Trophoblast cell (in vitro differentiated cells and primary cell): ENCODE results near the gene NAAA.

Experiments used
- DNase-seq, 2 donors: peaks; one replicate each; pipeline ENCODE4 v3.0.0-alpha.2; 2016
- H2AFZ ChIP-seq: 2 replicates; pipeline ENCODE4 v1.6.1; 2013; ENCODE audit warnings: low read length, moderate library complexity, mild to moderate bottlenecking; ENCODE audit not compliant: insufficient read depth, poor library complexity
- H2AK5ac ChIP-seq: 2 replicates; pipeline ENCODE4 v1.6.1; 2013; ENCODE audit warnings: mild to moderate bottlenecking, low read length
- H2BK120ac ChIP-seq: 2 replicates; pipeline ENCODE4 v1.6.1; 2013; ENCODE audit warnings: low read length, mild to moderate bottlenecking, moderate library complexity; ENCODE audit not compliant: insufficient read depth, poor library complexity
- H2BK12ac ChIP-seq: 2 replicates; pipeline ENCODE4 v1.6.1; 2013; ENCODE audit warnings: mild to moderate bottlenecking, low read length, moderate library complexity
- H2BK5ac ChIP-seq: 2 replicates; pipeline ENCODE4 v1.6.1; 2013; ENCODE audit warnings: low read length, low read depth, moderate library complexity, mild to moderate bottlenecking; ENCODE audit not compliant: poor library complexity
- H3K14ac ChIP-seq: 2 replicates; pipeline ENCODE4 v1.6.1; 2013; ENCODE audit warnings: mild to moderate bottlenecking, low read length
- H3K18ac ChIP-seq: 2 replicates; pipeline ENCODE4 v1.6.1; 2013; ENCODE audit warnings: mild to moderate bottlenecking, low read length
- H3K23ac ChIP-seq: 2 replicates; pipeline ENCODE4 v1.6.1; 2013; ENCODE audit warnings: low read length
- H3K27ac ChIP-seq: 2 replicates; pipeline ENCODE4 v1.5.1; 2013; ENCODE audit warnings: low read depth, mild to moderate bottlenecking, inconsistent platforms, low read length, moderate library complexity
- H3K27me3 ChIP-seq: 2 replicates; pipeline ENCODE4 v1.6.1; 2013; ENCODE audit warnings: inconsistent platforms, mild to moderate bottlenecking, low read length, moderate library complexity; ENCODE audit not compliant: insufficient read depth
- H3K36me3 ChIP-seq, 2 experiments: 1 replicate in 1 of 2; 2 replicates in 1 of 2; pipeline ENCODE4 v1.6.1; 2013; ENCODE audit warnings: low read length in 2 of 2, mild to moderate bottlenecking in 2 of 2, moderate library complexity in 1 of 2; ENCODE audit not compliant: insufficient read depth in 2 of 2, control insufficient read depth in 1 of 2
- H3K4ac ChIP-seq: 2 replicates; pipeline ENCODE4 v1.6.1; 2013; ENCODE audit warnings: low read depth, mild to moderate bottlenecking, low read length, moderate library complexity
- H3K4me1 ChIP-seq, 2 experiments: 1 replicate in 1 of 2; 2 replicates in 1 of 2; pipeline ENCODE4 v1.6.1; 2013; ENCODE audit warnings: low read length in 2 of 2, mild to moderate bottlenecking in 2 of 2, moderate library complexity in 1 of 2; ENCODE audit not compliant: insufficient read depth in 2 of 2, control insufficient read depth in 1 of 2
- H3K4me2 ChIP-seq: 2 replicates; pipeline ENCODE4 v1.6.1; 2013; ENCODE audit warnings: inconsistent platforms, mild to moderate bottlenecking, low read length, moderate library complexity
- H3K4me3 ChIP-seq: 2 replicates; pipeline ENCODE4 v1.5.1; 2013; ENCODE audit warnings: mild to moderate bottlenecking, low read depth, low read length, inconsistent platforms
- H3K79me1 ChIP-seq: one replicate; pipeline ENCODE4 v1.6.1; 2013; ENCODE audit warnings: low read length
- H3K79me2 ChIP-seq: 2 replicates; pipeline ENCODE4 v1.6.1; 2013; ENCODE audit warnings: low read length, mild to moderate bottlenecking; ENCODE audit not compliant: control insufficient read depth, insufficient read depth, poor library complexity
- H3K9ac ChIP-seq: 2 replicates; pipeline ENCODE4 v1.6.1; 2013; ENCODE audit warnings: mild to moderate bottlenecking, low read length
- H3K9me3 ChIP-seq: 2 replicates; pipeline ENCODE4 v1.6.1; 2013; ENCODE audit warnings: low read depth, mild to moderate bottlenecking, control low read depth, inconsistent platforms, low read length; ENCODE audit not compliant: insufficient read depth
- H4K12ac ChIP-seq: 2 replicates; pipeline ENCODE4 v1.6.1; 2013; ENCODE audit warnings: low read depth, mild to moderate bottlenecking, low read length, moderate library complexity
- H4K8ac ChIP-seq: 2 replicates; pipeline ENCODE4 v1.6.1; 2013; ENCODE audit warnings: low read depth, mild to moderate bottlenecking, low read length, moderate library complexity
- H4K91ac ChIP-seq: one replicate; pipeline ENCODE4 v1.6.1; 2013; ENCODE audit warnings: low read depth, mild to moderate bottlenecking, low read length, moderate library complexity
- WGBS: extraction: QIAGEN DNeasy Blood & Tissue Kit; methylation state at CpG from one replicate; pipeline ENCODE4 v1.1.7; 2013; ENCODE audit warnings: missing lambda C conversion rate; ENCODE audit not compliant: insufficient read length, insufficient coverage; ENCODE audit errors: extremely low coverage; 5-methylcytosine and 5-hydroxymethylcytosine counted together

NAAA gene

GRCh38 chr4:75921910-75922309 is 18.9 kb downstream of the NAAA start:
- Histone ChIP-seq H4K12ac (no peak overlapping the region), H3K36me3 (peaks cover 1 to 6% of the 10 kb centered on the region in 2 experiments), H4K8ac (no peak overlapping the region), H3K79me1 (no peaks in the 10 kb centered on the region), H3K23ac (no peak overlapping the region), H3K9me3 (peaks cover 3% of the 10 kb centered on the region), H3K4me3 (no peak overlapping the region), H3K18ac (no peak overlapping the region), H2BK5ac (no peak overlapping the region), H4K91ac (no peak overlapping the region), H3K14ac (no peak overlapping the region), H3K79me2 (no peaks in the 10 kb centered on the region), H3K4me1 (peaks cover 0 to 4% of the 10 kb centered on the region in 2 experiments), H2AFZ (no peak overlapping the region), H3K27me3 (no peaks in the 10 kb centered on the region), H3K4me2 (no peak overlapping the region), H2BK12ac (no peak overlapping the region), H3K27ac (no peak overlapping the region), H3K4ac (no peak overlapping the region), H3K9ac (no peak overlapping the region), H2AK5ac (no peak overlapping the region), H2BK120ac (peak overlapping the region; percentile 9)
- no peak for DNase-seq
- WGBS: no CpG with 5 or more reads among the region's 2 CpGs

- H2BK5ac ChIP-seq: no peak overlapping the region
- no CpG with 5 or more reads among the region's 4 CpGs for WGBS
- no peak overlapping the region for H3K4me2 ChIP-seq
- no peak overlapping the region for H4K8ac ChIP-seq
- no peak overlapping the region for H2BK12ac ChIP-seq
- H4K12ac ChIP-seq: no peak overlapping the region
- H2AFZ ChIP-seq: no peak overlapping the region
- peaks cover 1 to 6% of the 10 kb centered on the region in 2 experiments for H3K36me3 ChIP-seq
- H2AK5ac ChIP-seq: no peak overlapping the region
- H3K27me3 ChIP-seq: no peaks in the 10 kb centered on the region
- H3K23ac ChIP-seq: no peak overlapping the region
- no peak overlapping the region for H3K4me3 ChIP-seq
- peak overlapping the region; percentile 20 for H4K91ac ChIP-seq
- H3K4ac ChIP-seq: no peak overlapping the region
- H3K14ac ChIP-seq: no peak overlapping the region
- H3K9ac ChIP-seq: no peak overlapping the region
- no peak overlapping the region for H3K18ac ChIP-seq
- no peak overlapping the region for H2BK120ac ChIP-seq
- no peaks in the 10 kb centered on the region for H3K79me2 ChIP-seq
- H3K4me1 ChIP-seq: peaks cover 0 to 4% of the 10 kb centered on the region in 2 experiments
- DNase-seq: no peak
- no peaks in the 10 kb centered on the region for H3K79me1 ChIP-seq
- no peak overlapping the region for H3K27ac ChIP-seq
- peaks cover 3% of the 10 kb centered on the region for H3K9me3 ChIP-seq
These were observed 20.5 kb downstream of the NAAA start for GRCh38 chr4:75920327-75920726.

- Histone ChIP-seq H3K23ac (no peak overlapping the region), H2BK120ac (no peak overlapping the region), H3K4me1 (peaks cover 0 to 4% of the 10 kb centered on the region in 2 experiments), H4K91ac (no peak overlapping the region), H3K14ac (no peak overlapping the region), H3K79me1 (no peaks in the 10 kb centered on the region), H2AFZ (no peak overlapping the region), H3K9me3 (peaks cover 3% of the 10 kb centered on the region), H3K4me3 (no peak overlapping the region), H3K27ac (no peak overlapping the region), H3K4me2 (no peak overlapping the region), H3K4ac (no peak overlapping the region), H2BK5ac (no peak overlapping the region), H3K79me2 (no peaks in the 10 kb centered on the region), H3K36me3 (peaks cover 1 to 6% of the 10 kb centered on the region in 2 experiments), H2BK12ac (no peak overlapping the region), H4K8ac (no peak overlapping the region), H2AK5ac (no peak overlapping the region), H3K9ac (no peak overlapping the region), H3K18ac (no peak overlapping the region), H3K27me3 (no peaks in the 10 kb centered on the region), H4K12ac (no peak overlapping the region)
- WGBS: no CpG with 5 or more reads among the region's 3 CpGs
- DNase-seq: peak; percentile 2 to 15
These were observed 20.9 kb downstream of the NAAA start for GRCh38 chr4:75919920-75920319.

DNA sequence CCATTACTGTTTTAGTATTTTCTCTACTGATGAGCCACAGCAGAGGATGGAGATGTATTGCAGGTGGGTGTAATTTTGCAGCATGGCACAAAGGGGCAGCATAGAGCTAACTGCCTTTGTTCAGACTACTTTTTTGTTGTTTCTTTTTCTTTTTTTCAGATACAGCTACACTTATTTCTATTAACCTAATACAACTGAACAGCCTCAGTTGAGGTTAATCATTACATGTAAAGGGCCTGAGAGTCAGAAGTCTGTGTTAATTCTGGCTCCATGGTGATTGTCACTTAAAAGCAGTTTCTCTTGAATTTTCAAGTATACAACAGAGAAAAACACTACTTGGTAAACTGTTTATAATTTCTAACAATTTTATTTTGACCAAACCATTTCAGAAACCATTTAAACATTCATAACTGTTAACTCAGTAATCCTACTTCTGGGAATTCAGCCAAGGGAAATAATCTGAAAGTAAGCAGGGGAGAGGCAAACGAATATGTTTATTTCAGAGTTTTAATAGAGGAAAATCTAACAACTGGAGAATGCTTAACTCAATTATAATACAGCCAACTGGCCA is 24.6 kb downstream of the NAAA start:
- Histone ChIP-seq H2BK120ac (no peak overlapping the region), H3K23ac (no peak overlapping the region), H4K91ac (no peak overlapping the region), H2BK5ac (no peak overlapping the region), H3K4me2 (no peak overlapping the region), H3K27ac (no peak overlapping the region), H3K27me3 (no peaks in the 10 kb centered on the region), H4K8ac (no peak overlapping the region), H3K14ac (no peak overlapping the region), H3K18ac (no peak overlapping the region), H3K4me3 (no peak overlapping the region), H2BK12ac (no peak overlapping the region), H4K12ac (no peak overlapping the region), H2AFZ (no peak overlapping the region), H3K36me3 (peaks cover 0 to 6% of the 10 kb centered on the region in 2 experiments), H3K9me3 (peaks cover 3% of the 10 kb centered on the region), H2AK5ac (no peak overlapping the region), H3K9ac (no peak overlapping the region), H3K79me2 (no peaks in the 10 kb centered on the region), H3K79me1 (no peaks in the 10 kb centered on the region), H3K4me1 (no peaks in the 10 kb centered on the region), H3K4ac (no peak overlapping the region)
- WGBS: no CpG with 5 or more reads among the region's 1 CpG
- DNase-seq: peak in 1 of 2 donors; percentile 49
